ENCODE data around the gene GNB2. TPM values are rescaled to one million over a fixed set of nuclear protein-coding genes. Genes with fewer than 3 reads are reported as not detected.
A peak's percentile ranks its signal among the peaks of the same experiment; 100 is the strongest.
"Not testable (repeated sequence)": the region's sequence is repeated elsewhere in the genome, so short reads cannot be mapped to it uniquely, and the experiment has no call there.

The GNB2 gene
- total and polyA plus RNA-seq, 8 donors = 52.9 to 290 (median 161) TPM

DNA sequence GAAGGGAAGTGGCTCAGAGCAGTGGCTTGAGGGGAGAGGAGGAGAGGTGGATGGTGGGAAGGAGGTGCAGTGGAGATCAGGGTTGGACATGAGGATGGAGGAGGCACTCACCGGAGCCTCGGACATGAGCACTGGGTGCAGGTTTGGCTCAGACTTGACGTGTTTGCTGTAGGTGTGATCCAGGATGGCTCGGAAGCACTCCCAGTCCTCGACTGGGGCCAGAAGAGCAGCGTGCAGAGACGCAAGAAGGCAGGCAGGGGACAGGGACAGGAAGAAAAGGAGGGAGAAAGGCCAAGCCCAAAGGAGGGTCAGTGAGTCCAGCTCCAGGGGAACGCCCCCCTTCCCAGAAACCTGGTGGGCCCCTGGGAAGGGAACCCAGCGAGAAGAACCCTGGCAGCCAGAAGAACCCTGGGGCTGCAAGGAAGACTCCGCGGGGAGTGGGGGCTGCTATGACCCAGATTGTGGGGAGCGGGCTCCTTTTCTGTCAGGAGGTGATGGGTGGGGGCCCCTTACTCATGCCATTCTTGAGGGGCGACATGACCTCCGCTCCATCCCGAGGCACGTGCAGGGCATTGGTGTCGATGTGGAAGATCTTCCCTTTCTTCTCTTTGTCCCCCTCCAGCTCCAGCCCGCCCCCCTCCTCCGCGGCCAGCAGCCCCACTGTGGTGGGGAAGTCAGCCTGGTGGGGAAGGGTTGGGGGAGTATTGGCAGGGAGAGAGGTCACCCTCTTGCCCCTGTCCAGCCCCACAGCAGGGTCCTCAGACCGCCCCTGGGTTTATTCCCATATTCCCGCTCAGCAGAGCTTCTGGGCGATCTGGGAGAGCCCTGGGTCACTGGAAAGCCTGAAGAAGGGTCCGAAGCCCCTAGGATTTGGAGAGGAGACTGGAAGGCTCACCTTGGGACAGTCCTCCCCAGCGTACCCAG lies 18.4 kb upstream of the GNB2 start:
- WGBS, 5 donors = 38 to 58% (median 57%) methylated on average over 22 to 25 of the region's 25 CpGs
- intact Hi-C loops (cut with DNase I; ENCODE audit: low total_unique reads) = no loop called here
- no peaks in the 10 kb centered on the region for H3K9me3 ChIP-seq
- no peak overlapping the region for H3K4me3 ChIP-seq
- H3K27me3 ChIP-seq = peaks cover 9 to 84% (median 33%) of the 10 kb centered on the region in 3 donors
- TF ChIP-seq, protein P1, sequence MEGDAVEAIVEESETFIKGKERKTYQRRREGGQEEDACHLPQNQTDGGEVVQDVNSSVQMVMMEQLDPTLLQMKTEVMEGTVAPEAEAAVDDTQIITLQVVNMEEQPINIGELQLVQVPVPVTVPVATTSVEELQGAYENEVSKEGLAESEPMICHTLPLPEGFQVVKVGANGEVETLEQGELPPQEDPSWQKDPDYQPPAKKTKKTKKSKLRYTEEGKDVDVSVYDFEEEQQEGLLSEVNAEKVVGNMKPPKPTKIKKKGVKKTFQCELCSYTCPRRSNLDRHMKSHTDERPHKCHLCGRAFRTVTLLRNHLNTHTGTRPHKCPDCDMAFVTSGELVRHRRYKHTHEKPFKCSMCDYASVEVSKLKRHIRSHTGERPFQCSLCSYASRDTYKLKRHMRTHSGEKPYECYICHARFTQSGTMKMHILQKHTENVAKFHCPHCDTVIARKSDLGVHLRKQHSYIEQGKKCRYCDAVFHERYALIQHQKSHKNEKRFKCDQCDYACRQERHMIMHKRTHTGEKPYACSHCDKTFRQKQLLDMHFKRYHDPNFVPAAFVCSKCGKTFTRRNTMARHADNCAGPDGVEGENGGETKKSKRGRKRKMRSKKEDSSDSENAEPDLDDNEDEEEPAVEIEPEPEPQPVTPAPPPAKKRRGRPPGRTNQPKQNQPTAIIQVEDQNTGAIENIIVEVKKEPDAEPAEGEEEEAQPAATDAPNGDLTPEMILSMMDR (IDR thresholded peaks at IDR 0.05) = no peak
- no peak for TF ChIP-seq EP300 (IDR thresholded peaks at IDR 0.05)
- TF ChIP-seq POLR2A (IDR thresholded peaks at IDR 0.05) = no peak
- no peak for TF ChIP-seq POLR2AphosphoS5 (IDR thresholded peaks at IDR 0.05)
- H3K27ac ChIP-seq = no peak overlapping the region
- DNase-seq = no peak
- peaks cover 0 to 11% (median 2%) of the 10 kb centered on the region in 4 donors for H3K4me1 ChIP-seq
- no peaks in the 10 kb centered on the region for H3K36me3 ChIP-seq

DNA sequence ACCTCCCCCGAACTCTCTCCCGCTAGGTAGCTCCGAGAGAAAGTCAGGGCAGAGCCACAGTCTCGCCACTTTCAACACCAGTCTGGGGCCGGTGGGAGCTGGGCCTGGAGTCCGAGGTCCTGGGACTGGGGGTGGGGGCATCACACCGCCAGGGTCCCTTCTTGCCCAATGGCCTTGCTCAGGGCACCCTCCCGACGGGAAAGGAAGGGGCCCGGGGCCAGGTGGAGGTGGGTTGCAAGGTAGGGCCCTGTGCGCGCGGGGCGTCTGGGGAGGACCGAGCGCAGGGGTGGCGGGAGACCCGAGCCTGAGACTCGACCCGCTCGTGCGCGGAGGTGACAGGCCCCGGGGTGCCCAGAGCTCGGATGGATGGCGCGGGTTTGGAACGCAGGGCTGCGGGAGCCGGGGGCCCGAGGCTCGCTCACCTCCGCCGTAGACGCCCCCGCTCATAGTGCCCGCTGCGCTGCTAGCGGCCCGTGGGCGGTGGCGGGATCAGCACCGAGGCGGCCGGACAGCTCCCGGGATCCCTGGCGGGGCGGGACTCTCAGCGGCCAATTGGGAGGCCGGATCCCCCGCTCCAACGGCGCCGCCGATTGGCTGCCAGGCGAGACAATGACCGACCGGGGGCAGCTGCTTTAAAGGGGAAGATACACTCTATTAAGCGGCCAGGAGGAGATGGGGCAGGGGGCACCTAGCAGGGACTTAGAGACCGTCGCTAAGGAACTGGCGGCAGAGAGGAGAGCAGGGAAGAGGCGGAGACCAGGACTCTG lies 17.4 kb upstream of the GNB2 start, which contains the start of gene ACTL6B:
Gene ACTL6B, minus strand, starts transcription at position 541 of the 767 bp plus-strand sequence. Its CDS starts 94 bp downstream, at position 447.
- peaks cover 9 to 87% (median 33%) of the 10 kb centered on the region in 3 donors for H3K27me3 ChIP-seq
- WGBS, 5 donors = 9 to 25% (median 13%) methylated on average over 29 to 63 of the region's 63 CpGs

DNA sequence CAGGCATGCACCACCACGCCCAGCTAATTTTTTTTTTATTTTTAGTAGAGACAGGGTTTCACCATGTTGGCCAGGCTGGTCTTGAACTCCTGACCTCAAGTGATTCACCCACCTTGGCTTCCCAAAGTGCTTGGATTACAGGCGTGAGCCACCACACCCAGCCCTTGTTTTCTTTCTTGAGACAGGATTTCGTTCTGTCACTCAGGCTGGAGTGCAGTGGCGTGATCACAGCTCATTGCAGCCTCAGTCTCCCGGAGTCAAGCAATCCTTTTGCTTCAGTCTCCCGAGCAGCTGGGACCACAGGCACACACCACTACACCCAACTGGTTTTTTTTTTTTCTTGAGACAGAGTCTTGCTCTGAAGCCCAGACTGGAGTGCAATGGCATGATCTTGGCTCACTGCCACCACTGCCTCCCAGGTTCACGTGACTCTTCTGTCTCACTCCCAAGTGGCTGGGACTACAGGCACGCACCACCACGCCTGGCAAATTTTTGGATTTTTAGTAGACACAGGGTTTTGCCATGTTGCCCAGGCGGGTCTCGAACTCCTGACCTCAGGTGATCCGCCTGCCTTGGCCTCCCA lies 11.3 kb upstream of the GNB2 start:
- H3K9me3 ChIP-seq; H3K4me3 ChIP-seq; H3K36me3 ChIP-seq; H3K27ac ChIP-seq; intact Hi-C loops (cut with DNase I; ENCODE audit: low total_unique reads); H3K4me1 ChIP-seq: not testable (repeated sequence)
- peak in 1 of 2 donors; percentile 56 for DNase-seq
- H3K27me3 ChIP-seq = peaks cover 0 to 34% (median 7%) of the 10 kb centered on the region in 3 donors
- WGBS, 5 donors = 63 to 72% (median 66%) methylated on average over 9 to 12 of the region's 12 CpGs

More for the DNA sequence above, 17.4 kb upstream of the GNB2 start, which contains the start of gene ACTL6B:
- Histone ChIP-seq H3K4me1 (peaks cover 0 to 11% (median 2%) of the 10 kb centered on the region in 4 donors), H3K27ac (no peak within 1 kb of the TSS), H3K9me3 (no peaks in the 10 kb centered on the region), H3K36me3 (no peaks in the 10 kb centered on the region), H3K4me3 (peak within 1 kb of the TSS in 3 of 4 donors; percentile 4 to 17 (median 17))
- intact Hi-C loops (cut with DNase I; ENCODE audit: low total_unique reads) = no loop called here
- DNase-seq = peak; percentile 59 to 86
- TF ChIP-seq POLR2AphosphoS5 (IDR thresholded peaks at IDR 0.05) (no peak), POLR2A (IDR thresholded peaks at IDR 0.05) (no peak), EP300 (IDR thresholded peaks at IDR 0.05) (no peak)
- TF ChIP-seq, protein P1 (IDR thresholded peaks at IDR 0.05) = no peak

DNA sequence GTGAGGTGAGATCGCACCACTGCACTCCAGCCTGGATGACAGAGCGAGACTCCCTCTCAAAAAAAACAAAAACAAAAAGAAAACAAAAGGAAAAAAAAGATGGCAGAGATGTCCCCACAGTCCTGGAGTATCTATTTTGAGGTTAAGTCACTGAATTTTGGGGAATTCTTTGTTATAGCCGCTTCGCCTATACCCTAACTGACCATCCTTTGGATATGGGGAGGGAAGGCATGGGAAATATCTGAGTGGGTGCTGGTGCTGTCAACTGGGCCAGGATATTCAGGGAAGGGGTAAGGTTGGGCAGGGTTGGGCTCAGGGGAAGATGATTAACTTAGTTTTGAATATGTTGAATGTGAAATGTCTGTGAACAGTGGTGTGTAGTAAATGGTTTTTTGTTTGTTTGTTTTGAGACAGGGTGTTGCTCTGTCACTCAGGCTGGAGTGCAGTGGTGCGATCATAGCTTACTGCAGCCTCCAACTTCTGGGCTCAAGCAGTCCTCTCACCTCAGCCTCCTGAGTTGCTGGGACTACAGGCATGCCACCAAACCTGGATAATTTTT lies 8.3 kb upstream of the GNB2 start:
- DNase-seq = no peak
- Histone ChIP-seq H3K27me3 (peaks cover 0 to 9% (median 0%) of the 10 kb centered on the region in 3 donors), H3K4me1 (no peaks in the 10 kb centered on the region), H3K4me3 (no peak overlapping the region), H3K9me3 (no peaks in the 10 kb centered on the region), H3K27ac (no peak overlapping the region), H3K36me3 (no peaks in the 10 kb centered on the region)
- no peak for TF ChIP-seq POLR2AphosphoS5 (IDR thresholded peaks at IDR 0.05)
- no peak for TF ChIP-seq POLR2A (IDR thresholded peaks at IDR 0.05)
- no peak for TF ChIP-seq EP300 (IDR thresholded peaks at IDR 0.05)
- TF ChIP-seq, protein P1 (IDR thresholded peaks at IDR 0.05) = no peak
- intact Hi-C loops (cut with DNase I; ENCODE audit: low total_unique reads) = no loop called here
- WGBS, 5 donors = 92 to 95% (median 94%) methylated on average over 5 of the region's 5 CpGs

Measured in stomach (tissue), 9 donors.